GM21786 (cell line): ENCODE measurements around the gene ACTN1.

ENCODE experiments used
- ATAC-seq: cut with Tn5 transposase; IDR thresholded peaks from one replicate; pipeline ENCODE4 v1.9.1; 2021; ENCODE audit not compliant: unreplicated experiment

Gene ACTN1

GRCh38 chr14:68892961-68893360 is 86.1 kb downstream of the ACTN1 start:
- ATAC-seq: no peak

- ATAC-seq: no peak
Measured at GRCh38 chr14:68891851-68892660, 87.0 kb downstream of the ACTN1 start.

GRCh38 chr14:68890173-68890931 is 88.8 kb downstream of the ACTN1 start:
- ATAC-seq: no peak

GRCh38 chr14:68888883-68889282 is 90.2 kb downstream of the ACTN1 start:
- no peak for ATAC-seq

- no peak for ATAC-seq
Measured at GRCh38 chr14:68888025-68888850, 90.9 kb downstream of the ACTN1 start.

- no peak for ATAC-seq
Measured at GRCh38 chr14:68886109-68886434, 93.0 kb downstream of the ACTN1 start.

- no peak for ATAC-seq
Measured at GRCh38 chr14:68885226-68886108, 93.6 kb downstream of the ACTN1 start.

- ATAC-seq: no peak
Measured at GRCh38 chr14:68884031-68885030, 94.8 kb downstream of the ACTN1 start.

- no peak for ATAC-seq
Measured at GRCh38 chr14:68882235-68882634, 96.9 kb downstream of the ACTN1 start.

- ATAC-seq: no peak
Measured at GRCh38 chr14:68881396-68881795, 97.7 kb downstream of the ACTN1 start.

- no peak for ATAC-seq
Measured at GRCh38 chr14:68880581-68881105, 98.5 kb downstream of the ACTN1 start.

- ATAC-seq: no peak
Measured at GRCh38 chr14:68879841-68880575, 99.1 kb downstream of the ACTN1 start.

- no peak for ATAC-seq
Measured at GRCh38 chr14:68879321-68879781, 99.8 kb downstream of the ACTN1 start.

GRCh38 chr14:68878908-68879307 is 100.2 kb downstream of the ACTN1 start:
- ATAC-seq: no peak

- no peak for ATAC-seq
Measured at GRCh38 chr14:68877993-68878575, 101.0 kb downstream of the ACTN1 start.

GRCh38 chr14:68876976-68877375 is 102.1 kb downstream of the ACTN1 start:
- ATAC-seq: no peak

- ATAC-seq: no peak
Measured at GRCh38 chr14:68874746-68875155, 104.4 kb downstream of the ACTN1 start.

- ATAC-seq: no peak
Measured at GRCh38 chr14:68873376-68873775, 105.7 kb downstream of the ACTN1 start.
